Measurements from ENCODE around the gene PRSS38.

The PRSS38 gene

GRCh38 chr1:227885135-227885647, 69.7 kb downstream of the PRSS38 start:
- no peak for DNase-seq (ENCODE audit: low read depth, low spot score)

- no peak for DNase-seq (ENCODE audit: low read depth, low spot score)
Observed at GRCh38 chr1:227885648-227886502, 70.4 kb downstream of the PRSS38 start.

GRCh38 chr1:227886503-227886961, 71.1 kb downstream of the PRSS38 start:
- no peak for DNase-seq (ENCODE audit: low read depth, low spot score)

DNA sequence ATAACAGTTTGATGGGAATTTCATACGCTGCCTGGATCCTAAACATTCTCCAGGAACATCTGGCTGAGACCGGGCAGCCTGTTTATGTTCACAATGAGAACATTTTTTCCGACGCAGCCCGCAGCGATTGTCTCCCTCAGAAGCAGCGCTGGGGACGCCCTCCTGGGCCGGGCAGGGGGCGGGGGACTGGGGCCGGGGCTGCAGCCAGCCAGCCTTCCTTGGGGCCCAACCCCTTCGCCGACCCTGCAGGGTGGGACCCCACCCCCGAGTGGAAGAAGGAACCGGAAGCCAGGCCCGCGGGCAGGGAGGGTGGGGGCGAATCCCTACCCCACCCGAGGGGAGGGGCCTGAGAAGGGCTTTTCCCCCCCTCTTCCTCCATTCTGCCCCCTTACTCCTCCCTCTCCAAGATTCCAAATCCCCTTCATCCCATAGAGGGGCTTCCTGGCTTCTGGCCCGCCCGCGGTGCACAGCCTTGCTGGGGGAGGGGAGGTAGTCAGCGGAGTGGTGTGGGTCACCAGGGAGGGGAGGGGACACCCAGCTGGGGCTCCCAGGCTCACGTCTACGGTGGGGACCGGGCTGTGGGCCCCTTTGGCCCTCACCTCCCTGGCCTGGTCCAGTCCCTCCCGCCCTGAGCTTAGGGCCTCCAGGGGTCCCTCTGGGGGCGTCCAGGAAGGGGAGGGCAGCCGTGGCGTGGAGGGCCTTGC, 71.7 kb downstream of the PRSS38 start:
- peak; percentile 29 for DNase-seq (ENCODE audit: low read depth, low spot score)

- no peak for DNase-seq (ENCODE audit: low read depth, low spot score)
Observed at GRCh38 chr1:227887697-227888403, 72.4 kb downstream of the PRSS38 start.

GRCh38 chr1:227888404-227889046, 73.0 kb downstream of the PRSS38 start:
- no peak for DNase-seq (ENCODE audit: low read depth, low spot score)

DNA sequence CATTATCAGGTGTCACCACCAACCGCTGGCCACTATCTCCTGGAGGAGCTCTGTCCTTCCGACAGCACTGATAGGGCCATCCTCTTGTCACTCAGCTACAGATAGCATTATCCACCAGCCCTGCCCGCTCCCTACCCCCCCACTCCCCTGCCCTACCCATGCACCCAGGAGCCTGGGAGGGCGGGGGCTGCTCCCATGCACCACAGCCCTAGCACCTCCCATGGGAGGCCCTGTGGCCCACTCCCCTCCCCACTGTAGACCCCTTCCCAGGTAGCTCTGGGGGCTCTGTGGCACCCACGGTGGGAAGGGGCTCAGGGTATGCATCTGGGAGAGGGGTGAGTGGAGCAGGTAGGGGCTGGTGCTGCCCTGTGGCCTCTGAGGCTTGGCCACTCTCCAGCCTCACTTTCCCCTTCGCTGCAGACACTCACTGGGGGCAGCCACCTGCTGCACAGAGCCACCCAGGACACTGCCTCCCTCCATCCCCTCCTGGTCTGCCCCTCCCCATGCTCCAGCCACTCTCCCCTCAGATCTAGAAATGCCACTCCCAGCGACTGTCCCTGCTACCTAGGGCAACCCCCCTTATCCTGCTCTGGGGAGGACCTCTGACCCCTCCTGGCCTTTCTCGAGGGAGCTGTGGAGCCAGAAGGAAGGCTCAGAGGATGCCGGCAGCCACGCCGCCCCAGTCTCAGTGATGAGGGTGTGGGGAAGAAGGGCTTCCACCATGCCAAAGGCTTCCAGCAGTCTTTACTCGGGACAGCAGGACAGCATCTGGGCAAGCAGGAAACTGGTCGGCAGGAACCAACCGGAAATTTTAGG, 73.8 kb downstream of the PRSS38 start:
- DNase-seq (ENCODE audit: low read depth, low spot score) = no peak

- no peak for DNase-seq (ENCODE audit: low read depth, low spot score)
Observed at GRCh38 chr1:227889863-227890405, 74.5 kb downstream of the PRSS38 start.

DNA sequence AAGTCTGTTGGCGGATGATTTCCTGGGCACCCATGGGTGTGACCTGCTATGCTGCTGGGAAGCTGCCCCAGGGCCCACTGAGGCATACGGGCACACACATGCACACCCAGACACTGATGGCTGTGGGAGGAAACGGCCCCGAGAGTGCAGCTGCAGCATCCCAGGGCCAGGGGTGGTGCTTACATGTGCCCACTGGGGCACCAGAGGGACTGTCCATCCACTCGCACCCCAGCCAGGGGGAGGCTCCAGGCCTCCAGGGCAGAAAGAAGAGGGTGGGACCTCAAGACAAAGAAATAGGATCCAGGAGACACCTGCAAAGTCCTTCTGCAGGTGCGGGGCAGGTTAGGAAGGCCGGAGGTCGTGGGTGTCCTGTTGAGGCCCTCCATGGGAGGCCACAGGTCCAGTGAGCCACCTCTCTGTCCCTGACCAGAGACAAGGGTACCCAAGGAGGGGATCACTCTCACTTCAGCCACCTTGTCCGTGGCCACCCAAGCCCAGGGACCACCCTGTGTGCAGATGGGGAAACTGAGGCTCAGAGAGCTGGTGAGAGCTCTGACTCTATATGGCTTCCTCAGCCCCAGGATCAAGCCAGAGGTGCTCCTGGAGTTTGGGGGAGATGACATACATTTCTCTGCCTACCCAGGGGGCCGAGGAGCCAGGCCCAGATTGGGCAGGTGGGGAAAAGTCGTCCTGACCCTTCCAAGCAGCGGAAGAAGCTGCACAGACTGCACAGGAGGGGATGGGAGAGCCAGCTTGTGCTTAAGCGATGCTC, 75.2 kb downstream of the PRSS38 start:
- no peak for DNase-seq (ENCODE audit: low read depth, low spot score)

DNA sequence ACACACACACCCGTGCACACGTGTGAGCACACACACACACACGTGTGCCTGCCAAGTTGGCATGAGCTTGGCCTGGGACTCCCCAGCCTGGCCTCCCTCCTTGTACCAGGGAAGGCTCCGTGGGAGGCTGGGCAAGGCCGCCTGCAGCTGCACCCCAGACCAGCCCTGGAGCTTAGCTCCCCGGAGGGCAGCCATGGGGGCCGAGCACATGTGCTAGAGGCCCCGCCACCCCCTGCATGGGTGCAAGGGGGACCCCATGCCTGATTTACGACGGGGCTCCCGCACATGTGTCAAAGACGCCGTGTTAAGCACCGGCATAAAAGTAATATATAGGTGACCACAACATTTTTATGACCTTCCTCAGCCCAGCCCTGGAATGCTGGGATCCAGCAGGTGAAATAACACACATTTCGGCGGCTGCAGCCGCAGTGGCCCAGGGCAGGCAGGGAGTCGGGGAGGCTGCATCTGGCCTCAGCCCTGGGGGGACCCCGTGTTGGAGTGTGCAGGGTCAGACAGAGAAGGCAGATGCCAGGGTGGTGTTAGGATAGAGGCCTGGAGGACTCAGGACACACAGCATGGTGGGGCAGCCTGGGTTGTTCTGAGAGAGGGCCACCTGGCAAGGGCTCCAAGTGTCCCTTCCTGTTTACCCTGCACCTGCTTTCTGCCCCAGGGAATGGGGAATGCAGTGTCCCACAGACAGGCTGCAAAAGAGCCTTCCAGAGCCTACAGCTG, 75.9 kb downstream of the PRSS38 start:
- no peak for DNase-seq (ENCODE audit: low read depth, low spot score)

GRCh38 chr1:227891955-227892488, 76.5 kb downstream of the PRSS38 start:
- no peak for DNase-seq (ENCODE audit: low read depth, low spot score)

- DNase-seq (ENCODE audit: low read depth, low spot score) = no peak
Observed at GRCh38 chr1:227892489-227893299, 77.2 kb downstream of the PRSS38 start.

- DNase-seq (ENCODE audit: low read depth, low spot score) = no peak
Observed at GRCh38 chr1:227893300-227893948, 77.9 kb downstream of the PRSS38 start.

DNA sequence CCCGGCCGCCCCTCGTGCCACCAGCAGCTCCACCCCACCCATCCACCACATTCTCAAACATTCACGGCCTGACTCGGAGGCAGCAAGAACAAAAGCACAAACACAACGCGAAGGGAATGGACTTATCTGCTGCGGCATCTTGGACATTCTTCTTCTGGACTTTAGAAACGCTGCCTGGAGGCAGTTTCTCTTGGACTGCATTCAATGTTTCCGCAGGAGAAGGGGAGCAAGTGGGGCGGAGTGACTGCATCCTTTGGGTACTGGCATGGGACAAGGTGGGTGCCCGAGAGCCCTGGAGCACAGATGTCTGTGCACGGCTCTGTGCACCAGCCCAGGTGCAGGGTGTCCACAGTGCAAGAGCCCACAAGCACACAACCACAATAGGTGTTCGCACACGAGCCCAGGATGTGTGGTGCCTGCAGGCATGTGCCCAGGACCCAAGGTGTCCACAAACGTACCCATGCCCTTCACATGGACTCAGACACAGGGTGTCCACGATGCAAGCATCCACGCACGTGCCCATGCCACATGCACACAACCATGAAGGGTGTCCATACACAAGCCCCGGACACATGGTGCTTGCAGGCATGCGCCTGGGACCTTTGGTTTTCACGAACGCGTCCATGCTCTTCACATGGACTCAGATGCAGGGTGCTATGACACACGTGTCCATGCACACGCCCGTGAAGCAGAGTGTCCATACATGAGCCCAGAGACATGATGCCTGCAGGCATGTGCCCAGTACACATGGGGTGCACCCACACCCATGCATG, 78.7 kb downstream of the PRSS38 start:
- no peak for DNase-seq (ENCODE audit: low read depth, low spot score)

- DNase-seq (ENCODE audit: low read depth, low spot score) = no peak
Observed at GRCh38 chr1:227894831-227895451, 79.5 kb downstream of the PRSS38 start.
